Activated naive CD4-positive, alpha-beta T cell treated with anti-CD3 and anti-CD28 coated beads, Interleukin-2, amount 10 ng/mL, durations not matched to agents 5 hours and 36 hours (primary cell): ENCODE data around the gene MYOM1. TPM values are rescaled to one million over a fixed set of nuclear protein-coding genes. Genes with fewer than 3 reads are reported as not detected.

Source experiments
- total RNA-seq, 2 experiments: library from RNA; stranded (reverse); gene quantifications; one replicate each; pipeline ENCODE4 v1.2.3, GENCODE V29; 2021

MYOM1 gene
- total RNA-seq, result 1 to 10 TPM; 2.0 to 2.4 TPM

GRCh38 chr18:3219631-3220335 is at the start of gene MYOM1:
TSS of gene MYOM1 (minus strand) at chr18:3219968. CDS start at chr18:3215223, 4,745 bp downstream.

DNA sequence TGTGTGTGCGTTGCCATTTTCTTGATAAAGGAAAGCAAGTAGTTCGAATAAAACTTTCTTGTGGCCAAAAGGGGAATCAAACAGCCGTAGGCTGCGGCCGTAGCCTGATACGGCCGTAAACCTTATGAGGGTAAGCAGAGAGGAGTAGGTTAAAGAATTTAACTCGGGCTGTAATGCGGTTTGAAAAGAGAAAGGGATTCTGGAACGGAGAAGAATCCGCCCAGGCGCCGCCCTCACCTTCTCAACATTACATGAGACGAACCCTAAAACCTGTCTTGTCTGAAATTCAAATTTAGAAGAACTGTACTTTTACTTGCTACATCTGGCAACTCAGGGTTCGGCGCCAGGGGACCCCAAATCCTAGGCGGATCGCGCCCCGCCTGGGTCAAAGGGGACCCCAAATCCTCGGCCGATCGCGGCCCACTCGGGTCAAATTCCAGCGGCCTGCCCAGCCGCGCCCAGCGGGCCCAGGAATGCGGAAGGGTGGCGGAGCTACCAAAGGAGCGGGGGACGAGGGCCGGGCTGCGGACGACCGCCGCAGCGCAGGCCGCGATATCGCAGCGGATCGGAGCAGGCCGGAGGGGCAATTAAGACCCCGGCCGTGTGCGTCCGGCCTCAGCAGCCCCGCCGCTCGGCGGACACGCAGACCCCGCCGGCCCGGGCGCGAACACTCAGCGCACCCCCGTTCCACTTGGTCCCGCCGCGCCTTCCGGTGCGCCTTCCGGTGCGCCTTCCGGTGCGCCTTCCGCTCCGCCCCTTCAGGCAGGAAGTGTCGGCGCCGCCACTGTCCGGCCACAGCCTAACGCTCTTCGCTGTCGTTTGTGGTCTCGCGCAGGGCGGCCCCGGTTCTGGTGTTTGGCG is 41.8 kb upstream of the MYOM1 start, which contains the start of gene MYL12B:
TSS of gene MYL12B (plus strand) at position 761 of the 861 bp plus-strand sequence. CDS start 10,766 bp downstream, outside the sequence.

DNA sequence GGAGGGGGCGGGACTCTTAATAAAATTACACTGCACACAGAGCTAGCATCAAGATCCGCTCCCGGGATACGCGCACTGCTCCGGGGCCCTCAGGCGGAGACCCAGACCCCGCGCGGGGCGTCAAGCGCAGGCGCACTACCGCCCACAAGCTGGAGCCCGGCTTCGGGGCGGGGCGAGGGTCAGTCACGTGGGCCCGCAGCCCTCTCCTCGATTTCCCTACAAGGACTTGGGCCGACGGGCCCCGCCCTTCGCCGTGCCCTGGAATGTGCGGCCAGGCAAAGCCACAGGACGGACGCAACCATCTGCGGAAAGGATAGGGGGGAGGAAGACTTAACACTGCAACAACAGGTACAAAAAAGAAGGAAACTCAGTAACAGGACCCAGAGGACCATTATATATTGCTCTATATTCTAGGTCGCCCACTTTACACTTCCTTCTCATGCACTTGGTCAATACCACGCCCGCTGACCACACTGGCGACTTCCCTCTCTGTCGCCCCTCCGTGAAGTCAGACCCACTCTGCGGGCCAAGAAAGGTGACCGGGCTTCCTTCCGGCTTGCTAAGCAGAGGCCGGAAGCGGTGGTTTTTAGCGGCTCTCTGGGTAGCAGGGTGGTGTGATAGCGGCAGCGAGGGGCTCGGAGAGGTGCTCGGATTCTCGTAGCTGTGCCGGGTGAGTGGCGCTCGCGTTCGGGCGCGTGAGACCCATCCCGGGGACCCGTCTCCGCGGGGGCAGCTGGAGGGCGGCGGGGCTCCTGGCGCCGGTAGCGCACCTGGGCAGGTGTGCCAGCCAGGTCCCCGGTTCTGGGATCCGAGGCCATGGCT is 27.7 kb upstream of the MYOM1 start, which contains the start of gene MYL12A:
TSS of gene MYL12A (plus strand) at position 562 of the 822 bp plus-strand sequence. CDS start 5,447 bp downstream, outside the sequence.

Other genes starting within 250 kb of the MYOM1 start
- 10 to 100 TPM; 96.3 to 97.0 TPM for gene LPIN2, start 206.8 kb downstream of the MYOM1 start, total RNA-seq
- 1,000 to 10,000 TPM; 1,007 to 1,022 TPM for gene MYL12A, start 27.8 kb upstream of the MYOM1 start, total RNA-seq
- gene MYL12B, start 42.2 kb upstream of the MYOM1 start, total RNA-seq, result 100 to 1,000 TPM; 331 to 332 TPM
- gene TGIF1, start 230.2 kb upstream of the MYOM1 start, total RNA-seq, result 10 to 100 TPM; 14.5 to 15.9 TPM